ENCODE measurements around the gene MIF4GD. TPM values are rescaled to one million over a fixed set of nuclear protein-coding genes. Genes with fewer than 3 reads are reported as not detected.

The MIF4GD gene
- total RNA-seq, 1 donor: 8.7 TPM

DNA sequence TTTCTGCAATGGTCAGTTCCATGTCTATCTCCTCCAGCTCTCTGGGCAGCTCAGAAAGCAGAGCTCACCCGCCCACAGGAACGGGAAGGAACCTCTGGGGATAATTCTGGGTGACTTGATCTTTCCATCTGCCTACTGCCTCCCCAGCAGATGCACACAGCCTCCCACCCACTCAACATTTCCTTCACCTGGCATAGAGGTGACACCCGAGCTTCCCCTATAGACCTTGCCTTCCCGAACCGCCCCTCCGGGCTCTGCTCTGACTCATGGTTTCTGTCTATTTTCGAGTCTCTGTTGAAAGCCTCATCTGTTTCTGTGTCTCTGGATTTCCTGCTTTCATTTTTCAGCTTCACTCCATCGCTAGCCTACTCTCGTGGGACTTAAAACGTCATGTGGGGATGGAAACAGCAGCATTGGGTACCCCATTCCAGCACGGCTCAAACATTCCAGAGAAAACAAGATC, 21.0 kb downstream of the MIF4GD start:
- peak; percentile 97 for DNase-seq (ENCODE audit: insufficient read length, low spot score, missing footprints)
- peaks cover 11% of the 10 kb centered on the region for H3K4me1 ChIP-seq (ENCODE audit: insufficient read depth, low read length)
- H3K9me3 ChIP-seq (ENCODE audit: low read depth, low read length): no peaks in the 10 kb centered on the region
- no peaks in the 10 kb centered on the region for H3K27me3 ChIP-seq (ENCODE audit: insufficient read depth, low read length)
- H2AFZ ChIP-seq (ENCODE audit: low read length): peak overlapping the region; percentile 13
- peaks cover 52% of the 10 kb centered on the region for H3K79me2 ChIP-seq (ENCODE audit: insufficient read depth, low read length)
- TF ChIP-seq, protein P1, sequence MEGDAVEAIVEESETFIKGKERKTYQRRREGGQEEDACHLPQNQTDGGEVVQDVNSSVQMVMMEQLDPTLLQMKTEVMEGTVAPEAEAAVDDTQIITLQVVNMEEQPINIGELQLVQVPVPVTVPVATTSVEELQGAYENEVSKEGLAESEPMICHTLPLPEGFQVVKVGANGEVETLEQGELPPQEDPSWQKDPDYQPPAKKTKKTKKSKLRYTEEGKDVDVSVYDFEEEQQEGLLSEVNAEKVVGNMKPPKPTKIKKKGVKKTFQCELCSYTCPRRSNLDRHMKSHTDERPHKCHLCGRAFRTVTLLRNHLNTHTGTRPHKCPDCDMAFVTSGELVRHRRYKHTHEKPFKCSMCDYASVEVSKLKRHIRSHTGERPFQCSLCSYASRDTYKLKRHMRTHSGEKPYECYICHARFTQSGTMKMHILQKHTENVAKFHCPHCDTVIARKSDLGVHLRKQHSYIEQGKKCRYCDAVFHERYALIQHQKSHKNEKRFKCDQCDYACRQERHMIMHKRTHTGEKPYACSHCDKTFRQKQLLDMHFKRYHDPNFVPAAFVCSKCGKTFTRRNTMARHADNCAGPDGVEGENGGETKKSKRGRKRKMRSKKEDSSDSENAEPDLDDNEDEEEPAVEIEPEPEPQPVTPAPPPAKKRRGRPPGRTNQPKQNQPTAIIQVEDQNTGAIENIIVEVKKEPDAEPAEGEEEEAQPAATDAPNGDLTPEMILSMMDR (IDR thresholded peaks at IDR 0.05; ENCODE audit: extremely low read depth, low read depth, low read length): no peak
- H4K20me1 ChIP-seq (ENCODE audit: insufficient read depth, low read length): peaks cover 35% of the 10 kb centered on the region
- H3K4me2 ChIP-seq (ENCODE audit: insufficient read depth, low read length): peak overlapping the region; percentile 86
- H3K4me3 ChIP-seq (ENCODE audit: insufficient read depth, low read length): peak overlapping the region; percentile 62
- H3K36me3 ChIP-seq (ENCODE audit: insufficient read depth, low read length): peaks cover 19% of the 10 kb centered on the region
- H3K27ac ChIP-seq (ENCODE audit: low read depth, low read length): peak overlapping the region; percentile 44

DNA sequence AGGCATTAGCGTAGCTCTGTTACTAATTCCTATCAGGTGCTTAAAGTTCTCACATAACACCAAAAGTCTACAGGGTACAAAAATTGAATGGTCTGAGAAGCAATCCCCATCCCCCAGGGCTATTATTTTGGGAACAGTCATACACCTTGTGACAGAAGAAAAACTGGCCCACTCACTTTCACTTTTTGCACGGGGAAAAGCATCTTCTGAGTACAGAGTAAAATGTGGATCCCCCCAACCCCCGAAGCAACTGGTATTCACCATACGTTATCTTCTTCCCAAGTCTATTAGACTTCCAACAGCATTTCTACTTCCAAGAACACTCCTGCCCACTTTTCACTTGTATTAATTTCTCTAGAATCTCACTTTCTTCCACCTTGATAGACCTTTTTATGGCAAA, 21.5 kb downstream of the MIF4GD start:
- Histone ChIP-seq H4K20me1 (ENCODE audit: insufficient read depth, low read length) (peaks cover 40% of the 10 kb centered on the region), H3K36me3 (ENCODE audit: insufficient read depth, low read length) (peaks cover 24% of the 10 kb centered on the region), H3K27ac (ENCODE audit: low read depth, low read length) (peak overlapping the region; percentile 44), H3K4me3 (ENCODE audit: insufficient read depth, low read length) (peak overlapping the region; percentile 62), H3K27me3 (ENCODE audit: insufficient read depth, low read length) (no peaks in the 10 kb centered on the region), H3K4me1 (ENCODE audit: insufficient read depth, low read length) (peaks cover 11% of the 10 kb centered on the region), H2AFZ (ENCODE audit: low read length) (no peak overlapping the region), H3K79me2 (ENCODE audit: insufficient read depth, low read length) (peaks cover 52% of the 10 kb centered on the region), H3K9me3 (ENCODE audit: low read depth, low read length) (no peaks in the 10 kb centered on the region), H3K4me2 (ENCODE audit: insufficient read depth, low read length) (peak overlapping the region; percentile 86)
- peak; percentile 64 for DNase-seq (ENCODE audit: insufficient read length, low spot score, missing footprints)
- TF ChIP-seq, protein P1 (IDR thresholded peaks at IDR 0.05; ENCODE audit: extremely low read depth, low read depth, low read length): no peak

DNA sequence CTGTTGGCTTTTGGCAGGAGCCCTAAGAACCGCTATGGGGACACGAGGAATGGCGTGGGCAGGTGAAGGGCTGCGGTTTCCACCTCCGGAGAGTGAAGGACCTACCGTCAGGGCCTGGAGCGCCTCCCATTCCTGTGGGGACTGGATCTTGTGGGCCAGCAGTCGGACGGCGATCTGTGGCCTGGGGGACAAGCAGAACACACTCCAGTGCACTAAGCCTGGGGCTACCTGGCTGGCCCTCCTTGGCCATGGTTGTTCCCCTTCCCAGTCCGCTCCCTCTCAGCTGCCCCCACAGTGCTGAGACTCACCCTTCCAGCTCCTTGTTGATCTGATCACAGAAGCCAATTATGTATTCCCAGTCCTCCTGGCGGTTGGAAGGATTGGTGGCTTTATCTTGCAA, 24.6 kb downstream of the MIF4GD start:
- Histone ChIP-seq H3K27me3 (ENCODE audit: insufficient read depth, low read length) (no peaks in the 10 kb centered on the region), H3K4me2 (ENCODE audit: insufficient read depth, low read length) (no peak overlapping the region), H3K36me3 (ENCODE audit: insufficient read depth, low read length) (peaks cover 52% of the 10 kb centered on the region), H3K4me1 (ENCODE audit: insufficient read depth, low read length) (peaks cover 21% of the 10 kb centered on the region), H3K27ac (ENCODE audit: low read depth, low read length) (no peak overlapping the region), H3K79me2 (ENCODE audit: insufficient read depth, low read length) (peaks cover 32% of the 10 kb centered on the region), H3K9me3 (ENCODE audit: low read depth, low read length) (no peaks in the 10 kb centered on the region), H3K4me3 (ENCODE audit: insufficient read depth, low read length) (no peak overlapping the region), H4K20me1 (ENCODE audit: insufficient read depth, low read length) (peaks cover 63% of the 10 kb centered on the region), H2AFZ (ENCODE audit: low read length) (no peak overlapping the region)
- DNase-seq (ENCODE audit: insufficient read length, low spot score, missing footprints): peak; percentile 15
- TF ChIP-seq, protein P1 (IDR thresholded peaks at IDR 0.05; ENCODE audit: extremely low read depth, low read depth, low read length): no peak

DNA sequence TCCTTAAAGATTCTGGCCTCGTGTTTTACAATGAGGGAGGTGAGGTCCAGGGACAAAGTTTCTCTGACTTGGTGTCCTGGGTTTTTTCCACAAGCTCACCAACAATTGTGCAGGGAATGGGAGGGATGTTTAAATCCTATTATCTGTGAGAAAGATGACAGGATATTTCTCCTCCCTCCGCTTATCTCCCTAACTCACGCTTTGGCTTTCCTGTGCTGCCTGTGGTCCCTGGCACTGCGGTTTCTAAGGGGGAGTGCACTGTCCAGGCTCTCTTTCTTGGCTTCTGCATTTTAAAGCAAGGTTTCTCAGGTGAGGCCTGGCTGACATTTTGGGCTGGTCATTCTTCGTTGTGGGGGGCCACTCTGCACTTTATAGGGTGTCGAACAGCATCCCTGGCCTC, 26.0 kb downstream of the MIF4GD start:
- no peaks in the 10 kb centered on the region for H3K9me3 ChIP-seq (ENCODE audit: low read depth, low read length)
- H3K4me1 ChIP-seq (ENCODE audit: insufficient read depth, low read length): peaks cover 30% of the 10 kb centered on the region
- peaks cover 26% of the 10 kb centered on the region for H3K79me2 ChIP-seq (ENCODE audit: insufficient read depth, low read length)
- no peak overlapping the region for H3K4me2 ChIP-seq (ENCODE audit: insufficient read depth, low read length)
- peaks cover 75% of the 10 kb centered on the region for H4K20me1 ChIP-seq (ENCODE audit: insufficient read depth, low read length)
- H3K4me3 ChIP-seq (ENCODE audit: insufficient read depth, low read length): no peak overlapping the region
- TF ChIP-seq, protein P1 (IDR thresholded peaks at IDR 0.05; ENCODE audit: extremely low read depth, low read depth, low read length): no peak
- peaks cover 61% of the 10 kb centered on the region for H3K36me3 ChIP-seq (ENCODE audit: insufficient read depth, low read length)
- H2AFZ ChIP-seq (ENCODE audit: low read length): no peak overlapping the region
- peak; percentile 52 for DNase-seq (ENCODE audit: insufficient read length, low spot score, missing footprints)
- H3K27ac ChIP-seq (ENCODE audit: low read depth, low read length): no peak overlapping the region
- no peaks in the 10 kb centered on the region for H3K27me3 ChIP-seq (ENCODE audit: insufficient read depth, low read length)

Measured in osteoblast (primary cell).